Colon (tissue), 2 donors: ENCODE measurements around the gene PALLD.

Source experiments
- FAIRE-seq: peaks from 2 replicates; lab custom pipeline; 2012; peaks lifted over from hg19 to GRCh38; lab: Jason Lieb, UNC
- donor health status: control.
- donor health status: control.

Gene PALLD

DNA sequence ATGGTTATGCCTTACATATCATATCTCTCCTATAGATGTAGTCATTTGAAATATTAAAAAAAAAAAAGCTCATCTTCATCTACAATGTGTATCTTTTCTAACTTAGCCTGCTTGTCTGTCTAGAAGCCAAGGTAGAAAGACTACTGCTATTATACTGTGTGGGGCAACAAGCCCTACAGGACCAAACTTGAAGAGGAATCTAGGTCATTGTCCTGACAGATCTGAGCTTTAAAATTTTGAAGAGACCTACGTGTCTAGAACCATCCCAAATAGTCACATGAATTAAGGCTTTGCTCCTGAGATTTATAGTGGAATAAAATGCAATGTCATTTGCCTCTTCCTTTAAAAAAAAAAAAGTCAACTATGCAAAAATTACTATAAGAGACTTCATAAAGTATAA lies 95.8 kb downstream of the PALLD start:
- FAIRE-seq, result no peak

DNA sequence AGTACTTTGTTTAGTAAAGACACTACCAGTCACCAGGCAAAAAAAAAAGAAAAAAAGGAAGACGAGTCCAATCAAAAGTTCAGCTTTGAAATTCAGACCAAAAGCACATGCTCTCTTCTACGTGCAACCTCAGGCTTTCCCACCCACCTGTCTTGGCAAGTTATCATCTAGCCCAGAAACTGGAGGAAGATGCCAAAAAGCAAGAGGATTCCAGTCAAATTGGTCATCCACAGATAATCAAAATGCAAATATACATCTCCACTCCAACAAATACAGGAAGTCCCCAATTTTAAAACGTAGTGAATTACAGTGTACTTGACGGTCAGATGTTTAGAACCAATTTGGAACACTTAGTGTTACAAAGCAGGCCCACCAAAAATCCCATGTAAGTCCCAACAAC lies 96.5 kb downstream of the PALLD start:
- FAIRE-seq, result no peak

DNA sequence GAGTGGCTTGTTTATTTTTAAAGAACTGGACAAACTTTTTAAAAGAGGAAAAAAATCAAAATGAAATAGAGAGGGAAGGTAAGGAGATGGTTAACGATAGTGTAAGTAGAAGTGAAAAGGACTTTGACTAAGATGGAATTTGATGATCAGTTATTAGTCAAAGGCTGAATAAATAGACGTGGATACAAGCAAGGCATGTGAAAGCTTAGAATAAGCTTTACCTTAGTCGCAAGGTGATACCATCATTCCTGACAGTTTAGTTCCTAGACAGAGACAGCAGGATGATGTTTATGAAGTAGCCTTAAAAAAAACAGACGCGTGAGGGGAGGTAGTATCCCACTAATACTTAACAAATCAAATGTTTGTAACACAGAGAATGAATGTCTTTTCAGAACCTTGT lies 97.3 kb downstream of the PALLD start:
- no peak for FAIRE-seq

DNA sequence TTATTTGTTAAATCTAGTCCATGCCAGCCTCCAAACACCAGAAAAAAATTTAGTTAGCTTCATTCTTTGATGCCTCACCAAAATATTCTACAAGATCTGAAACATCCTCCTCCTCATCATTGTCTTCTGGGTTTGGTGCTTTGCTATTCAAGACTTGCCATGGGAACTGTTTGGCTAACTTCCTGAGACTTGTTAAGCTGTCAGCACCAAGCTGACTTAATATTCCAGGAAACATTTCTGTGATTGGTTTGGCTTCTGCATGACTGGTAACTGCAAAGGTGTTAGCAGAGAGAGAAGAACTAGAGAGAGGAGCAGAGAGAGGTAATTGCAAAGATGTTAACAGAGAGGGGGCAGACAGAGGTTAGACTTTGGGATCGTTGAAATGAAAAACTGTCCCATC lies 101.3 kb downstream of the PALLD start:
- no peak for FAIRE-seq

DNA sequence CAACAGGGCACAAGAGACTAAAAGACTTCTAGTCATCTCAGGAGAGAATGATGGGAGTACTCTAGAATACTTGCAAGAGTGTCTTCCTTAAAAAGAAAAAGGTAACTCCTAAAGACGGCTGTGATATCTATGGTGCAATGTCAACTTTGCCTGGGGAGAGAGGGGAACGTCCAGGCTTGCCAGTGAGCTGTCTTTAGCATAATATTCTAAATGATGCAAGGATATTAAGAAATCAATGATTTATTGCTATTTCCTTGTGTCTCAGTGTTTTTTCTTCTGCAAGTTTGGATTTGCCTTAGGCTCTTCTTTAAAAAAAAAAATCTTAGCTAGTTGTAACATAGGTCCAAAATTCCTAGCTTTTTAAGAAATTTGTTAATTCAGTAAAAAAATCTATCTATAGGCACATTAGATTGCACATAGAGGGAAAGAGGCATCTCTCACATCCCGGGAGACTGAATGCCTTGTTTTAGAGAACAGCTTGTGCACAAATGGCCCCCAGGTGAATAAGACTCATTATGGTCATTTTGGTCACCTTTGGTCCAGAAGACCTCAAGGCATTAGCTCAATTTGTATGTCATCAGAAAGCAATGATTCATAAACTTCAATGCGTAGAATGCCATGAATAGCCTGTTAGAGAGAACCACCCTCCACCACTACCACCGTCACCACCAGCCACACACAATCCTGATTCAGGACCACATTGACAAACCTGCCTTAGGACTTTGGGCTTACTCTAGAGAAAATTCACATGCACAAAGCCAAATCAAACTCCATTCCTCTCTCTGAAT lies 104.1 kb downstream of the PALLD start:
- no peak for FAIRE-seq

DNA sequence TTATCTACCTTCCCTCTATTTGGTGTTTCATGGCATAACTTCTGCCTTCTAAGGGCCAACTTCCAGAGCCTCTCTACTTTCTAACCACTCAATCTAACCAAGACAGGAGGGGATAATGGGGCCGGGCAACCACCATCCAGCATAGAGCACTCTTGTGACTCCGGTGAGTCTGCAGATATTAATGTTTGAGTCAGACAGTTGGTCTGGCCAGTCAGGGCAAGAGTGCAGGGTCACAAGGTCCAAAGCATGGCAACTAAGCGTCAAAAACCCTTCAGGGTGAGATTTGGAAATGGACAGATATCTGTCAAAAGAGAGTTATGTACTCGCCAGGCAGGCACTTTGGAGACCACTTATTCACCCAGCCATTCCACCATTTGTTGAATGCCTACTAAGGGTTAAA lies 105.0 kb downstream of the PALLD start:
- no peak for FAIRE-seq

DNA sequence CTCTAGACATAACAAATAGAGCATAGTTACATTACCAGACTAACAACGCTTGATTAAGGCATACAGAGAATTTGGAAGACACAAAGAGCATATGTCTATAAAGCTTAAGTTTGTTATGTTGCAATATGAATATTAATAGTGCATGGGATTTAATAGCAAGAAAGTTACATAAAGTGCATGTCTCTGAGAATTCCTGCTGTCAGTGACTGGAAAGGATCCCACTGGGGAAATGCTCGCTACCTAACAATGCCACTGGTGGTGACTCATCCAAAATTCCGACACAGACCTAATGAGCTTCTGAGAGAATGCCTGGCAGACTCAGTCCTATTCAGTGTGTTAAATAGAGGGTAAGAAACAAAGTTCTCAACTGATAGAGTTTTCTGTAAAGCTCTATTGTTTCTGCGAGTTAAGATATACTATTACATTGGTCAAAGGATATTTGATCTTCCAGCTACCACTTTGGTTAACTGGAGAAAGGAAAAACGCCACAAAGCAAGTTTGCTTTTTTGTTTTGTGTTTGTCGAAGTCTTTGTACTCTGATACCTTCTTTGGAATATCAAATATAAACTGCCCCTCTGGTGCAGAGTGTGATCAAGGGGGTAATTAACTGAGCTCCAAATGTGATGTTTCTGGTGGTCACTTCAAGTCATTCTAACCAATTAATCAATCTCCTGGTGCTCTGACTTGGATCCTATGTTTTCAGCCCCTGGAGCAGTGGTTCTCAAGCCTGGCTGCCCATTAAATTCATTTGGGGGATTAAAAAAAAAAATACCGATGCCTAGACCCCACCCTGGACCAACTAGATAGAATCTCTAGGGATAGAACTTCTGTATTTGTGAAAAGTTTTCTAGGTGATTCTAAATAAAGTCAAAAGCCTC lies 107.9 kb downstream of the PALLD start:
- no peak for FAIRE-seq

DNA sequence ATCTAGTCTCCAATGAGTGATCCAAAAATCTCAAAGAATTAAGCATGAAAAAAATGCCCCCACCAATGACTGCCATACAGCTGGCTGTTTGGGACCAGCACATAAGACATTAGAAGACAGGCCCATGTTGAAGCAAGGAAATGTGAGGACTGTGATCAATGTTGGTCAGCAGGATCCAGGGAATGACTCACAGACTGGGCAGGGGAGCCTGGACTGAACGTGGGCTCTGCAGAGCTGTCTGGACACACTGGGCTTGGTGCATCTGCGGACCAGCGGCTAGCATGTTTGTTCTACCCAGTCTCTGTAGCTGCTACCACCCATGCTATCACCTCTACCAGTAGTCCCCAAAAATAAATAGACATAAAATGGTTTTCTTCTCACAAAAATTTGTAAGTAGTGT lies 108.6 kb downstream of the PALLD start:
- no peak for FAIRE-seq

DNA sequence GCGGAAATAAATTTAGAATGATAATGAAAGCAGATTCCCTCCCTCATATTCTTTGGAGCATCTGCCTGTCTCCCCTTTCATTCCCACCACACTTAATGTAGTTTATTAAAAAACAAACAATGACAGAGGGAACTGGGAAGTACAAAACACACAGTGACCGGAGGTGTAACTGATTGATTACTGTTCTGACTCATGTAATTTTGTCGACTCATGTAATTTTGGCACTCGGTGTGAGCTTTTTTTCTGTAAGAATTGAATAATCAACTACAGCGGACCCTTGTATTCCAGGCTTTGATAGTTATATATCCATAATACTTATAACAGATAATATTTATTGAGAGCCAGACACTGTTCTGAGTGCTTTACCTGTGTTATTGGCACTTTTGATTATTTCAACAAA lies 110.4 kb downstream of the PALLD start:
- no peak for FAIRE-seq

DNA sequence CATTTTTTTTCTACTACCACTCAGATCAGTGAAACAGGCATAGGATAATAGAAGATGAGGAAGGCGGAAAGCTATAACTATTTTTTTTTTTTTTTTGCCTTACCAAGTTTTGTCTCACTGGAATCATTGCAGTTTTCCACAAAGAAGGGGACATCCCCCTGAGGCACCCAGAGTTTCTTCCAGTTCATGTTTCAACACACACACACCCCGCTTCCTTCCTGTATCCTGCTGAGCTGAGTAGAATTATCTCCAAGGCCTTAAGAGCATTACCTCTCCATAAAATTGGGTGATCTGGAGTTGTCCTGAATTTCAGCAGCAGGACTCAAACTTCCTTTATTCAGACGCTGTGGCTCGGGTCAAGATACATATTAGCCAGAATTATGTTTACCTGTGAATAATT lies 111.9 kb downstream of the PALLD start:
- no peak for FAIRE-seq

DNA sequence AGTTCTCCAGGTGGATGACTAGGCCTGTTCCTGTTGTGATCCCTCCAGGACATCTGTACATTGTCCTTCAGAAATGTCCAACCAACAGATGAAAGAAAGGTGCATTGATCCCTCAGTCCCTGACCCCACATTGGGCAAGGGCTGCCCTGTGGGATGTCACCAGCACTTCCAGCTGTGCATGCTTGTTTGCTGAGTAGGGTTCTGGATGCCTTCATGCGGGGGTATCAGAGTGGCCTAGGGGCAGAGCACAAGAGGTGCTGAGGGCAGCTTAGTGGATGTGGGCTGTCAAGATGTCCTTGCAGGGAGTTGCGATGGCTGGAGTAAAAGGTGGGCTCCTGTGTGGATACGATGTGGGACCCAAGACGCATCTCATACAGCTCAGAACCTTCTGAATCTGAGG lies 112.5 kb downstream of the PALLD start:
- no peak for FAIRE-seq

DNA sequence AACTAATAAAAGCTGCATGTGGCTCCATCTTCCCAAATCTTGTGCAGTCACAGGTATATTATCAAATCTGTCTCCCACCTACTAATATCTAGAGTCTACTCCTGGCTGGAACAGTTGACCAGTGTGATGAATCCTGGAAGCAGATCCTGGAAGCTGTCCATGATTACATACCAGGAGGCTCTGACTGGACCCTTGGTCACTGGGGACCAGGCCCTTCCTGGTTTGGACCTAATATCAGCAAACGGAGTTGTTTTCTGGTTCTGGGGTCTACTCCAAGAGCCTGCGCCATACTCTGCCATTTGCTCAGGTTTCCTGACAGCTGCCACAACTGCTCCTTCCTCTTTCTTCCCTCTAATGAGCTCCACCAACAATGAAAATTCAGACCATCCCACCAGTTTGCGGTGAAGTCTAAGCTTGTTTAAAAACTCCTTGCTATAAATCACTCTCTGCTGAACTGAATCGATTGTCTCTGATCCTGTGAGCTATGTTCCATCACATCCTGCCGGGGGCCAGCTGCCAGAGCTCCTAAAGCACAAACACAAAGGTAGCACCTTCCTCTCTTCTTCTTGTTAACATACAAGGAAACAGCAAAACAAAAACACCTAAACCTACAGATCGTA lies 114.2 kb downstream of the PALLD start:
- FAIRE-seq, result no peak

DNA sequence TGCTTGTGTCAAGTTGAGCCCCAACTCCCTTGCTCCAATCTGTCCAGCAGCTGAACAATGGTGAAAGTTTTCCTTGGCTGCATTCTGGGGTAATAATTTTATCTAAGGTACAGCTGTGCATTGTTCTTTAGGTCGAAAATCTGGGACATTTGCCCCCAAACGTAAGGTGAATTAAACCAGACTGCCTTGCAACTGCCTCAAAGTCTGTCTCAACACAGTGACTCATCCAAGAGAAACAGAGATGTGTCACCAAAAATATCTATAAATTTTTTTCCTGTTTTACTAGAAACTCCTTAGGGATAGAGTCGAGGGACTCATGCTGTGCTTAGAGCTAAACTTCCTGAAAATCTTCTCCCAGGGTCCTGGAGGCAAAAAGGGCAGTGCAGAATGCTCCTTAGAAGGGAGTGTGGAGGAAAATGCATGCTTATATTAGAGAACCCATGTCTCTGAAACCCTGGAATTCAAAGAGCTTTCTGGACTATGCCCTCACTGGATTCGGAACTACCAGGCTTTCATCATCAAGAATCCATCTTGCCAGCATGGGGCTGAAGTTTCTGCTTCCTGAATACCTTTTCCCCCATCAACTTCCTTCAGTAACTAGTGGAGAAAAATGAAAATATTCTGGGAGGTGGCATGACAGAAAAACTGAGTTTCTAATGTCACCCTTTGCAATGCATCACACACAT lies 115.7 kb downstream of the PALLD start:
- no peak for FAIRE-seq

DNA sequence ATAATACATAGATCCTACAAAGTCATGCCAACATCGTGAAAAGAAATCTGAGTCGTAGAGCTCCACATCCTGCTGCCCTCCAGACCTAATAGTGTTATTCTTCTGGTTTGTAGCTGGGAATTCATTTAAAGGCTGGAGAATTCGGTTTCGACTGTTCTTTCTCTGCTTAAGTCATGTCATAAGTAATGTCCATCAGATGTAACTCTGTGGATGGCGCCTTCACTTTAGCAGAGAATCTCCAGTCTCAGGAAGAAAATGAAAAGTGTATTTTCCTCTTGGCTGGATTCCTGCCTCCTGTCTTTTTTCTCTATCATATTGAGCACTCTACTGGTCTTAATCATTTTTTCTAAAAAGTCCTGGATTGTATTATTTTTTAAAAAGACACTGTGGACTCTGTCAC lies 117.0 kb downstream of the PALLD start:
- FAIRE-seq, result no peak

DNA sequence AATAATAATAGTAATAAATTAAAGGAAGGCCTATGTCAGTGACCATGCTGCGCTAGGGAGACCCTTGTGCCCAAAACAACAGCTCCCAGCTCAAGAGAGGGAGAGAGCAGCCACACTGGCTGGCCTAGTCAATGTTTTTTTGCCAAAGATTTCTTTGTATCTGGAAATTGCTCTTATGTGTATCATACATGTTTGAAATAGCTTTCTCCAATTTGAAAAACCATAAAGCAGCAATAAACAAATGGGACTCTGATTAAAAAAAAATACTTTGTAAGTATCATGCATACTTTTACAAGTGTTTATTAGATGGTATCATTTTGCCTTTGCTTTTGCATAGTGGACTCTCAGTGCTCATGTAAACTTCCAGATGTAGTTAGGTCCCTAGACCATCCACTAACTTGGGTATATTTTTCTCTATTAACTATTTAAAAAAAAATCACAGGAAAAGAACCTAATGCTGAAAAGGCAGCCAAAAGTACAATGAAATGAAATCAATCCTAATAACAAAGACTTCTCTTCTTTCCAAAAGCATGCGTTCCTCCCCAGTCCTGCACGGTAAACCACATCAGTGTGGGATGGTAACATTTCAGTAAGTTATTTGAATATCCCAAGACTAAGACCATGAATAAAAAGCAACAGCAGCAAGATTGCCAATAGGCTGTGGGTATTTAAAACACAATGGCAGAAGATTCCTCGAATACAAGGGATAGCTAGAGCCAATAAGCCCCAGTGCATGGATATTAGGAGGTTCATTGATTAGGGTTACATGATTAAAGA lies 117.6 kb downstream of the PALLD start:
- FAIRE-seq, result no peak

DNA sequence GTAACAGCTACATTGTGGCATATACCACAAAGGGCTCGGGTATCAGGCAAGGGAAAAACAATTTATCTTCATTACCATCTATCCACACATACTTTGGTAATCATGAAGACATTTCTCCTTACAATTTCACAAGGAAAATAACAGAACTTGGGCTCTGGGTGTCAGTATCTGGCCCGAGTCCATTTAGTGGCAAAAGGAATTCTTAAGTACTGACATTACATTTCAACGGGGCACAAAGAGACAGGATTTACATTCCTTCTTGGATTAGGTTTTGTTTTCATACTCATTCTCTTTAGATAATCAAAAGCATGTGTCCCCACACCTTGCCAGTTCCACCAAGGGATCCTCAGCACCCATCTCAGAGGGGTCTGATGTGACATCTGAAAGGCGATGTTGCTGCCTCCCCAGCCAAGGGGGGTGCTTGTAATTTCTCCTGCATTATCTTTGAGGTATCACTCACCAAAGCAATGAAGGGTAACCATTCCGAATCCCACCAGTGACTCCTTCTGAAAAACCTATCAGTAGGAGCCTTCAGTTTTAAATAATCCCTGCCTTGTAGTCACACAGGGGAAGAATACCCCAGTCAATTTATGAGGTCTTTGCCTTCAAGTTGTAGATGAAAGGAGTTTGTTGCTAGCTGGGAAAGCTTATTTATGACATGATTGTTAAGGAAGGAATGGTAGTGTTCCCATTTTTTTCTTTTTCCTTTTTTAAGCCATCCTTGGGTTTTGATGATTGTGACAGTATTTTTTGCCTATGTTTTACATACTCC lies 118.6 kb downstream of the PALLD start:
- no peak for FAIRE-seq

DNA sequence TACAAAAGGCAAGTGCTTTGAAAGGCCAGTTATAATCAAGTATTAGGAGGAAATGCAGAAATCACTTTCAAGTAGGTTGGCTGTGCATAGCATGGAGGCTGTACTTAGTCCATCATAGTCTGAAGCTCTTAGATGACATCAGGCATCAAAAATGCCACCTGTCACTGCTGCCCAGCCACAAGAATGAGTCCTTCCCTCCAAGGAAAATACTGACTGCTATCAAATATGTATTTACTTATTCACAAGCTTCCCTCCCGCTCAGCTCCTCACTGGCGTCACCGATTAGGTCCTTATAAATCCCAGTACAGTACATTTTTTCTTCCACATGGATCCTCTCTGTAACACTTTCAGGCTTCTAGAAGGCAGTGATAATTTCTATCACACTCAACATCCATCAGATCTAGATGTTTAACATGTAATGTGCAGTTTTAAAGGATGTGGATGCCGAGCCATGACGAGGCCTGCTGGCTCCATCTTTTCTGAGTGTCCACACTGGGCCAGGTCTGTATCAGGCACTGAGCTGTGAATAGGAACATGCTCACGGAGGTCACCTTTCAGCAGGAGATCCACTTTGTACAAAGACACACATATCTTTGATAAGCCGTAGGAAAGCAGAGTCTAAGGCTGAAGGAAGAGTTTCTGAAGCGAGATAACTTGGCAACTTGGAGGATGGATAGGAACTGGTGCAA lies 121.9 kb downstream of the PALLD start:
- no peak for FAIRE-seq

DNA sequence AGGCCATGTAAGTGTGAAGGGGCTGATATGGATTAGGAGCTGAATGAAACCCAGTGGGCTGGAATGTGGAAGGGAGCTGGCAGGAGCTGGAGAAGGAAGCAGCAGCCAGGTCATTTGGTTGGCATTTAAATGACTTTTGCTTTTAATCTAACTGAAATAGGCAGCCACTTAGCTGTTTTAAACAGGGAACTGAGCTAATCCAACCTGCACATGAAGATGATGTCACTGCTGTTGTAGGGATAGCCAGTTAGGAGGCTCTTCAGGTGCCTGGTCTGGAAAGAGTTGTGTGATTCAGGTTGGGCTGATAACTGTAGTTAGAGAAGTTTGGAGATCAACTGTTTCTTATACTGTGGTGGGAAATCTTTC lies 122.4 kb downstream of the PALLD start:
- FAIRE-seq, result no peak

DNA sequence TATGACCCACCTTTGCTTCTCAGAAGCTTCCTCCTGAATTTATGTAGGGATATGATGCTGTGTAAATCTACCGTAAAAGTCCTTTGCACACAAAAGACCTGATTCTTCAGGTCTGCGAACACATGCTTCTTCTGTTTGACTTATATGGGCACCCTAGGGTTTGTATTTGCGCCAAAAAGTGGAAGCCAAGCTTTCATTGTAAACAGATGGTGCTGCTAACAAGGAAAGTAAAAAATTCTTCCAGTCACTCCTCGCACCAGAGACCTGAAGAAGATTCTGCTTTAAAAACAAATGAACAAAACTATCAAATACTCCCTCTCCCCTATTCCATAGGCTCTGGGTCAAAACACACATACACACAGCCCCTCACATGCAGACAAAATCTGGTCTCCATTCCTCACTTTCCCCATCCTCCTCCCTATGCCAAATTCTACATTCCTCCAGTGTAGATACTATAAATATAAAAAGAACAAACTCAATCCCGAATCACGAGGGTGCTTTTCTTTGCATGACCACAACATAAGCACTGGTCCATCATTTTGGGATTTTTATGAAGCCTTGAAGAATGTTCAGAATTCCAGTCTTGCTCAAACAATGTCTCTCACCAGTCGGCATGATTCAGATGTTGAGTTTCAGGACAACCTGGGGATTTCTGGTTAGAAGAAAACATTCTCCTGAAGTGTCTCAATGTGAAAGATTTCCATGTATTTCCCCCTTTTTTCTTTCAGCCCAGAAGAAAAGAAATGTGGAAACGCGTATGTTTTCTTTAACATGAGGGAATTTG lies 125.1 kb downstream of the PALLD start:
- FAIRE-seq, result no peak

DNA sequence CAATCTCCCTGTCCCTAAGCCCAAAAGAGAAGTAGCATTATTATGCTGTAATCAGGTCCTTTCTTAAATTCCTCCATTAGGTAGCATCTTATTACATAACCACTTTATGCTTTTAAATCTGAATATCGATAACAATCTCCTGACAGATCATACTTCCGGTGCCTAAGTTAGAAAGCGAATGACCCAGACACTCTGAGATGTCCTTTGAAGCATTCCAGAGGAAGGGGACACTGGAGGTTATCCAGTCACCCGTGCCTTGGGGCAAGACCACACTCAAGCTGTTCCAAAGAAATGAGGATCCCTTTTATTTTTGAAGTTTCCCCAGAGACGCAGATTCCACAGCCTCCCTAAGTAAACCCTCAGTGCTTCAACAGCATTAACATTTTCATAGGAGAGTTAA lies 125.7 kb downstream of the PALLD start:
- no peak for FAIRE-seq
